NCI-H1694 treated with DMSO at 0.1 percent for 48 hours (cell line): ENCODE data around the gene PCAT7.

Experiments used
- DNase-seq: peaks from one replicate; lab custom pipeline; 2025; lab: John Stamatoyannopoulos, UW

PCAT7 gene

DNA sequence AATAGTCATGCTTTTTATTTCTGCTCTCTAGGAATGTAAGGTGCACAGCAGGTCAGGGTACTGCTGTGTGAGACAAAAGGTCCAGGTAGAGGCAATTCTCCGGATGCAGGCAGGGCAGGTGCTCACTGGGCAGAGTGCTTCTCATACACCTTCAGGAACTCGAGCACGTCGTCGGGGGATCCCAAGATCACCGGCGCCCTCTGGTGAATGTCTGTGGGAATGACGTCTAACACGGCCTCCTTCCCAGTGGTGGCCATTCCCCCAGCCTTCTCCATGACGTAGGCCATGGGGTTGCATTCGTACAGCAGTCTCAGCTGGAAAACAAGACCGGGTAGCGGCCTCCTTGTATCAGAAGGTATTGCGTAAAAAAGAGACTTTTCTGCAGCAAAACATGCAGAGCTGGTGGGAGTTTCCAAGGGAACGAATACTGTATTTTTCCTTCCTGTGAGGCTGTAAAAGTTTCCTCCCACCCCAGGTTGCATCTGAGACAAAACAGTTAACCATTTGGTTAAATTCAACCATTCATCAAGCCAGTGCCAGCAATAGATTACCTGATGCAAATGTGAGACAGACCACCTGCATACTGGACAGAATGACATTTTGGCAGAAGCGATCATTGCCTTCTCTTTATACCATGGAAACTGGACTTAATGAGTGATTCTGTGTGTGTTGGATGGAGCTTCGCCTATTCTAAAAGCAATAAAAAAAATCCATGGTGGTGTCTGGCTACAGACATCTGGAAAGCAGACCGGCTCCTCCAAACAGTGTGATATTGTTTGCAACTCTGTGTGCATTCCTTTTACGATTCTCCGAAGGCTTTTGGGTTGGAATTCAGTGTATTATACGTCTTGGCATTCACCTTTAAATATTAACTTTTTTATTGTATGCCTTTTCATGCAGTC, 48.6 kb downstream of the PCAT7 start:
- DNase-seq, result peak; percentile 19

DNA sequence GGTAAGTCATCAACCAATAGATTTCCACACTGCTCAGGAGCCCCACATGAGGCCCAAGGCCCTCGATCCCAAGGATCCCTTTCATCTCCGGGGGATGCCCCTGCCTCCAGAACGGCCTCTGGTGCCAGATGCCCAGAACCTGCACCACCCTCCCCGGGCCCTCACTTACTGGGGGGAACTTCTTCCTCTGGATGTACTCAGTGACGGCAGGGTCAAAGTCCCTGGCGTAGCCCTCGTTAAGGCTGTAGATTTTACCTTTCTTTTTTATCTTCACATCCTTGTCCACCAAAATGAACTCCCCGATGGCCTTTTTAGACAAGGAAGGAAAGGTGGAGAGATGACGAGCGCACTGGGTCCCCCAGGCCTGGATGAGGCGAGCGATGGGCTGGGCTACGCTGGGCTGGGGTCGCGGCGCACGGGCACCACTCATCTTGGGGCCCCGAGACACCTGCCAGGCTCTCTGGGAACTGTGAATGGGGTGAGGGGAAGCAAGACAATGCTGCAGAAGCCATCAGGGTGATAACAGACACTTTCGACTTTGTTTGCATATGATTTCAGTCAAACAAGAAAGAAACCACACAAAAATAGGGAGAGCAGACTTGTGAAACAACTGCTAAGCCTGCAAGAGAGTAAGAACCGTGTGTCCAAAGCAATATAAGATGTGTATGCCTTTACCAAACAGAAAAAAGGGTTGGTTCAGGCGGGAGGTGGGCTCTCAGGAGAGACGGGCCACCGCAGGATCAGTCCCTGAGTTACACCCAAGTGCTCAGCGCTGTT, 52.0 kb downstream of the PCAT7 start:
- DNase-seq, result no peak

- DNase-seq, result no peak
Measured at GRCh38 chr9:94607423-94607691, 52.5 kb downstream of the PCAT7 start.

DNA sequence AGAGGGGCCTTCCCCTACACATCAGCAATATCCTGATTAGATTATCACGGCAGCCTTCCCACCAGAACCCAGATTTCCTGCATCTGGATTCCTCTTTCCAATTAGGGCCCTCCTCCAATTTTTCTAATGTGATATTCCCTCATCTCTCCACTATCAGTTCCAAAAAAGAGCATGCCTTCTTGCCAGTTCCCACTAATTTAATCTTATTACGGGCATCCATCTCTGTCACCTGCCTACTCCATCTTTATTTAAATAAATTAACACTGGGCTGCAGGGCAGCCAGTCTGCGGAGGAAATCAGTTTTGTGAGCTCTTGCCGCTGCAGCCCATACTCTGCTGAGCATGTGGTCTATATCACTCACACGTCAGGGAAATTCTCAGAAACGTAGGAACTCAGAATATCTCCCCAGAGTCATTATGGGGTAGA, 55.3 kb downstream of the PCAT7 start:
- no peak for DNase-seq

GRCh38 chr9:94611638-94612068, 56.8 kb downstream of the PCAT7 start:
- no peak for DNase-seq

- no peak for DNase-seq
Measured at GRCh38 chr9:94612071-94612470, 57.2 kb downstream of the PCAT7 start.

- no peak for DNase-seq
Measured at GRCh38 chr9:94613003-94613402, 58.1 kb downstream of the PCAT7 start.

DNA sequence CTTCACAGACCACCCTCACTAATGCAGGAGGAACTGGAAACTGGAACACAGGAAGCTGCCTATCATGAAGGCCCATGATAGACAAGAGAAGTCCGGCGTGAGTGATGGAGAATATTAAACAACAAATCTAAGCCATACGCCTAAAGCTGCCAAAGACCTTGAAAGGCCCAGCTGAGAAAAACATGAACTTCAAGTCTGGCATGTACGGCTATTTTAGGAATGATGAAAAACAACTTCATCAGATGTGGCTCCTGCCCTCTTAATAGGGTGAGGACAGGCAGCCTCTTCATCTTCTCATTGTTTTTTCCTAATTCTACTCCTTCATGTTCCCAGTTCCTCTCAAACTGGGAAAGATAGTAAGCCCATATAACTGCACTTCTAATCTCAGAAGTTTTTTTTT, 64.1 kb downstream of the PCAT7 start:
- no peak for DNase-seq
